H1 (cell line): ENCODE data around the gene TMTC2. TPM values are rescaled to one million over a fixed set of nuclear protein-coding genes. Genes with fewer than 3 reads are reported as not detected.

Source experiments
- CTCF ChIA-PET: fragments of 300-600 bp; sonication (Branson Sonifier 250); formaldehyde crosslinking; loops from one replicate; lab custom pipeline; 2021; ENCODE audit not compliant: partially characterized antibody; lab: Charles Lee
- POLR2A ChIA-PET: fragments of 300-600 bp; sonication (Branson Sonifier 250); formaldehyde crosslinking; loops from one replicate; lab custom pipeline; 2021; ENCODE audit warnings: inconsistent platforms; ENCODE audit not compliant: partially characterized antibody; lab: Charles Lee
- DNase-seq, 2 experiments: peaks; one replicate each; pipeline versions ENCODE4 v3.0.0 to v3.0.0-alpha.2; 2010 to 2022; ENCODE audit warnings: low spot score in 2 of 2, low read depth in 1 of 2, mixed read lengths in 1 of 2
- FAIRE-seq: peaks from 2 replicates; lab custom pipeline; 2011; peaks lifted over from hg19 to GRCh38; lab: Jason Lieb, UNC
- H2AFZ ChIP-seq: 2 replicates; pipeline ENCODE4 v1.8.1; 2012; ENCODE audit warnings: low read length, inconsistent platforms
- H2AK5ac ChIP-seq: 2 replicates; pipeline ENCODE4 v1.6.1; 2013; ENCODE audit warnings: low read depth, low read length
- H2BK120ac ChIP-seq: replicated peaks from 2 replicates; pipeline ENCODE3; 2013; ENCODE audit warnings: low read depth, low read length, inconsistent platforms
- H2BK12ac ChIP-seq: 2 replicates; pipeline ENCODE4 v1.6.1; 2013; ENCODE audit warnings: low read depth, low read length
- H2BK15ac ChIP-seq: 2 replicates; pipeline ENCODE4 v1.6.1; 2013; ENCODE audit warnings: low read length
- H2BK20ac ChIP-seq: 2 replicates; pipeline ENCODE4 v1.6.1; 2013; ENCODE audit warnings: low read length
- H2BK5ac ChIP-seq: 2 replicates; pipeline ENCODE4 v1.6.1; 2013; ENCODE audit warnings: low read depth, low read length
- H3K14ac ChIP-seq: 2 replicates; pipeline ENCODE4 v1.6.1; 2013; ENCODE audit warnings: inconsistent platforms; ENCODE audit not compliant: insufficient read length
- H3K18ac ChIP-seq: 2 replicates; pipeline ENCODE4 v1.6.1; 2013; ENCODE audit warnings: low read length; ENCODE audit errors: extremely low read depth
- H3K23ac ChIP-seq: 2 replicates; pipeline ENCODE4 v1.6.1; 2013; ENCODE audit warnings: inconsistent platforms; ENCODE audit not compliant: insufficient read length
- H3K23me2 ChIP-seq: 2 replicates; pipeline ENCODE4 v1.6.1; 2013; ENCODE audit warnings: low read depth, low read length
- H3K27ac ChIP-seq: 2 replicates; pipeline ENCODE4 v1.6.1; 2011; ENCODE audit warnings: low read depth, low read length, inconsistent platforms
- H3K27me3 ChIP-seq, 4 experiments: replicated peaks in 1 of 4; 1 replicate in 1 of 4; 2 replicates in 3 of 4; pipeline versions ENCODE4 v1.6.1 to v1.8.1; 2011 to 2013; ENCODE audit warnings: low read length in 3 of 4, mild to moderate bottlenecking in 3 of 4, inconsistent platforms in 2 of 4, mixed read lengths in 2 of 4, moderate library complexity in 1 of 4; ENCODE audit not compliant: control insufficient read depth in 3 of 4, insufficient read depth in 3 of 4; ENCODE audit errors: extremely low read depth in 1 of 4
- H3K36me3 ChIP-seq, 4 experiments: 2 replicates each; pipeline versions ENCODE4 v1.6.1 to v1.8.1; 2011 to 2013; ENCODE audit warnings: mild to moderate bottlenecking in 4 of 4, low read length in 3 of 4, moderate library complexity in 2 of 4, control low read depth in 1 of 4, inconsistent platforms in 1 of 4; ENCODE audit not compliant: insufficient read depth in 4 of 4, control insufficient read depth in 2 of 4
- H3K4ac ChIP-seq: replicated peaks from 2 replicates; pipeline ENCODE3; 2013; ENCODE audit warnings: low read length, low read depth, mixed read lengths, inconsistent platforms; ENCODE audit not compliant: insufficient read length
- H3K4me1 ChIP-seq, 4 experiments: replicated peaks in 1 of 4; 1 replicate in 1 of 4; 2 replicates in 3 of 4; pipeline versions ENCODE4 v1.6.1 to v1.8.1; 2011 to 2013; ENCODE audit warnings: low read length in 3 of 4, inconsistent platforms in 2 of 4, mixed read lengths in 1 of 4; ENCODE audit not compliant: insufficient read depth in 4 of 4, control insufficient read depth in 3 of 4
- H3K4me2 ChIP-seq, 2 experiments: 2 replicates each; pipeline versions ENCODE4 v1.6.1 to v1.8.1; 2011 to 2013; ENCODE audit warnings: low read depth in 2 of 2, low read length in 2 of 2, control low read depth in 1 of 2, inconsistent platforms in 1 of 2, mild to moderate bottlenecking in 1 of 2; ENCODE audit not compliant: insufficient read depth in 1 of 2
- H3K4me3 ChIP-seq, 4 experiments: fragments of 200-600, 300-600 bp in 1 of 4; sonication (generic), shearing (Covaris generic), sonication (Bioruptor Twin) in 1 of 4; 2 replicates each; pipeline versions ENCODE4 v1.5.1 to v1.8.1; 2011 to 2016; ENCODE audit warnings: low read length in 4 of 4, low read depth in 3 of 4, control low read depth in 2 of 4, inconsistent platforms in 2 of 4, mild to moderate bottlenecking in 2 of 4, mixed read lengths in 1 of 4, moderate library complexity in 1 of 4; ENCODE audit not compliant: insufficient read depth in 2 of 4; ENCODE audit errors: extremely low read depth in 1 of 4
- H3K56ac ChIP-seq: replicated peaks from 2 replicates; pipeline ENCODE3; 2013; ENCODE audit warnings: low read depth, mild to moderate bottlenecking, mixed read lengths, low read length, inconsistent platforms; ENCODE audit not compliant: insufficient read length
- H3K79me1 ChIP-seq: 2 replicates; pipeline ENCODE4 v1.6.1; 2013; ENCODE audit warnings: low read depth, low read length, control low read depth
- H3K79me2 ChIP-seq, 2 experiments: 2 replicates each; pipeline versions ENCODE4 v1.6.1 to v1.8.1; 2012 to 2013; ENCODE audit warnings: low read length in 2 of 2, mild to moderate bottlenecking in 2 of 2, inconsistent platforms in 1 of 2; ENCODE audit not compliant: insufficient read depth in 2 of 2, control insufficient read depth in 1 of 2
- H3K9ac ChIP-seq, 4 experiments: replicated peaks in 1 of 4; 1 replicate in 1 of 4; 2 replicates in 3 of 4; pipeline versions ENCODE4 v1.6.1 to v1.8.1; 2011 to 2013; ENCODE audit warnings: low read depth in 3 of 4, low read length in 3 of 4, control low read depth in 2 of 4, mild to moderate bottlenecking in 2 of 4, moderate library complexity in 2 of 4, inconsistent platforms in 1 of 4; ENCODE audit errors: extremely low read depth in 1 of 4
- H3K9me3 ChIP-seq, 2 experiments: 2 replicates each; pipeline versions ENCODE4 v1.6.1 to v1.8.1; 2012 to 2013; ENCODE audit warnings: mild to moderate bottlenecking in 2 of 2, moderate library complexity in 2 of 2, control low read depth in 1 of 2, inconsistent platforms in 1 of 2, low read depth in 1 of 2, low read length in 1 of 2, mixed read lengths in 1 of 2; ENCODE audit not compliant: insufficient read depth in 2 of 2
- H4K20me1 ChIP-seq, 2 experiments: replicated peaks in 1 of 2; 2 replicates each; pipeline versions ENCODE3 to v1.8.1; 2011 to 2013; ENCODE audit warnings: inconsistent platforms in 2 of 2, low read length in 2 of 2, mild to moderate bottlenecking in 1 of 2; ENCODE audit not compliant: insufficient read depth in 2 of 2, control insufficient read depth in 1 of 2
- H4K5ac ChIP-seq: 2 replicates; pipeline ENCODE4 v1.6.1; 2013; ENCODE audit warnings: low read length, low read depth, mixed read lengths, inconsistent platforms; ENCODE audit not compliant: insufficient read length
- H4K8ac ChIP-seq: 2 replicates; pipeline ENCODE4 v1.8.0; 2013; ENCODE audit warnings: mild to moderate bottlenecking, moderate library complexity, low read length, inconsistent platforms; ENCODE audit not compliant: insufficient read depth; ENCODE audit errors: extremely low read depth
- H4K91ac ChIP-seq: replicated peaks from 2 replicates; pipeline ENCODE3; 2013; ENCODE audit warnings: low read length, mixed read lengths, inconsistent platforms; ENCODE audit not compliant: insufficient read length
- ATF2 ChIP-seq: IDR thresholded peaks from 2 replicates; pipeline ENCODE4 v1.6.1; 2012; ENCODE audit warnings: low read length, inconsistent platforms
- CHD2 ChIP-seq: IDR thresholded peaks from 2 replicates; pipeline ENCODE4 v1.6.1; 2012; ENCODE audit warnings: low read length, improper control_type of control experiment
- FOSL1 ChIP-seq: IDR thresholded peaks from 2 replicates; pipeline ENCODE4 v1.6.1; 2011; ENCODE audit warnings: mild to moderate bottlenecking, low read depth, low read length, moderate library complexity; ENCODE audit not compliant: insufficient read depth
- POLR2A ChIP-seq, 2 experiments: IDR thresholded peaks; 1 replicate in 1 of 2; 2 replicates in 1 of 2; pipeline ENCODE4 v1.6.1; 2011; ENCODE audit warnings: low read depth in 2 of 2, low read length in 2 of 2, mild to moderate bottlenecking in 2 of 2; ENCODE audit errors: control extremely low read depth in 1 of 2
- WGBS, 2 experiments: shearing (Covaris generic) in 1 of 2; methylation state at CpG; one replicate each; pipeline versions ENCODE4 v1.1.6 to v1.1.7; 2013 to 2015; ENCODE audit warnings: low lambda C conversion rate in 2 of 2, mixed read lengths in 2 of 2, inconsistent platforms in 1 of 2, low coverage in 1 of 2, missing lambda C conversion rate in 1 of 2; ENCODE audit not compliant: insufficient replicate concordance in 2 of 2, insufficient coverage in 1 of 2, insufficient read length in 1 of 2; ENCODE audit errors: extremely low coverage in 1 of 2, missing lambda C conversion rate in 1 of 2; 5-methylcytosine and 5-hydroxymethylcytosine counted together
- polyA plus RNA-seq, 7 experiments: library from polyadenylated mRNA; depleted of rRNA in 3 of 7; stranded (reverse) in 5 of 7; unstranded in 2 of 7; fragments of >200 nt in 5 of 7; fragments of 200-250 nt in 2 of 7; gene quantifications; 1 replicate in 5 of 7; 2 replicates in 1 of 7; 4 replicates in 1 of 7; pipeline versions ENCODE4 v1.2.1 to v1.2.3, GENCODE V29; 2011 to 2013; ENCODE audit warnings: missing spikeins in 2 of 7, mixed read lengths in 2 of 7
- total RNA-seq: library from RNA; stranded (reverse); fragmentation: NEBNext Ultra II Directional; extraction: Animal tissue kit (Norgen Biotek cat#: 25700); gene quantifications from 2 replicates; pipeline ENCODE4 v1.2.1, GENCODE V29; 2021

Gene TMTC2
- total and polyA plus RNA-seq, 2 of the 8 experiments (the other 6 are each of a cell fraction or from before 2014, with no cell fraction given) = 2.3 to 3.9 TPM

DNA sequence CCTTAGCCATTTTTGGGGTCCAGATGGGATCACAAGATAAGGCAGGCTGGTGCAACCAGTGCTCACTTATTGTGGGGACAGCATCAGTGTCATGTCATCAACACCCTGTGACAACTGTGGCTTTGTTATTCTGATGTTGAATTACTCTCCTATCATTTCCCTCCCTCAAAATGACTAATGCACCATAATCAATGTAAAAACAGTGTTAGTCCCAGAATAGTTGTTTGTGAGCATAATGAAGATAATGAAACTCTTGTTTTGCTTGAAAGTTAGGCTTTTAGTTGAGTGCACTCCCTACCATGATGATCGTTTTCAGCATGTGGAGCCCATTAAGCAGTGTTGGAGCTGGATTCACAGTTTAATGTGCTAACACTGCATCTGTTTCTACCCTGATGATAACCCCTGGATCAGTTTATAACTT lies 151.4 kb downstream of the TMTC2 start:
- Histone ChIP-seq H3K9me3 (no peaks in the 10 kb centered on the region), H3K4ac (no peak overlapping the region), H3K4me1 (peaks cover 0 to 5% (median 0%) of the 10 kb centered on the region in 4 experiments; a peak in 1 of 7 replicates), H3K56ac (no peak overlapping the region), H2BK5ac (no peak overlapping the region), H3K27ac (no peak overlapping the region)
- TF ChIP-seq ATF2 (no peak), FOSL1 (no peak), POLR2A (IDR thresholded peaks at IDR 0.05; ENCODE audit: control extremely low read depth in 1 of 2, low read depth in 2 of 2, low read length in 2 of 2) (no peak), CHD2 (no peak)
- TF ChIP-seq, all 59 proteins: peak for 0
- no peak overlapping the region for H3K4me3 ChIP-seq
- no peak overlapping the region for H3K14ac ChIP-seq
- FAIRE-seq = no peak
- no peak overlapping the region for H2BK20ac ChIP-seq
- no peak overlapping the region for H2BK12ac ChIP-seq
- DNase-seq = no peak
- H3K36me3 ChIP-seq = no peaks in the 10 kb centered on the region
- ChIA-PET CTCF (no interaction called here), POLR2A (no interaction called here)
- H3K9ac ChIP-seq = no peak overlapping the region
- no peak overlapping the region for H4K8ac ChIP-seq
- H2BK15ac ChIP-seq = no peak overlapping the region
- no peak overlapping the region for H2AFZ ChIP-seq
- 85% methylated on average over 1 of the region's 1 CpG; no CpG with 5 or more reads in 1 of the 2 experiments for WGBS, 2 experiments
- H3K4me2 ChIP-seq = no peak overlapping the region
- H2BK120ac ChIP-seq = no peak overlapping the region
- H4K20me1 ChIP-seq = no peaks in the 10 kb centered on the region
- H2AK5ac ChIP-seq = no peak overlapping the region
- H3K79me1 ChIP-seq = no peaks in the 10 kb centered on the region
- no peak overlapping the region for H4K91ac ChIP-seq
- H4K5ac ChIP-seq = no peak overlapping the region
- H3K23me2 ChIP-seq = no peaks in the 10 kb centered on the region
- no peak overlapping the region for H3K18ac ChIP-seq
- no peaks in the 10 kb centered on the region for H3K79me2 ChIP-seq
- no peaks in the 10 kb centered on the region for H3K27me3 ChIP-seq
- no peak overlapping the region for H3K23ac ChIP-seq
